Measurements from ENCODE around the gene KSR1. TPM values are rescaled to one million over a fixed set of nuclear protein-coding genes. Genes with fewer than 3 reads are reported as not detected.

Gene KSR1
- total RNA-seq, 1 experiment from 2014 or later: 88.9 TPM

GRCh38 chr17:27575912-27576252 lies 119.6 kb downstream of the KSR1 start:
- H3K4me3 Mint-ChIP-seq (ENCODE audit: unreplicated experiment): no peak overlapping the region
- Histone ChIP-seq H3K36me3 (ENCODE audit: control insufficient read depth, insufficient read depth, low read length) (no peaks in the 10 kb centered on the region), H3K4me3 (ENCODE audit: low read depth, low read length) (no peak overlapping the region), H3K27me3 (replicated peaks; ENCODE audit: control insufficient read depth, insufficient read depth, low read length) (no peaks in the 10 kb centered on the region), H3K9me3 (no peaks in the 10 kb centered on the region), H3K4me1 (peaks cover 81% of the 10 kb centered on the region)
- TSS peak; percentile 48 for BruUV-seq (replicated peaks)
- CTCF ChIA-PET: interaction anchor here (1.0 to 1.7 kb wide), 6 partner anchors 9 to 120 kb away, joined by 3 to 7 read pairs (median 4); partner anchors contain the start of gene KSR1
- POLR2A ChIA-PET: no interaction called here
- H3K9me3 Mint-ChIP-seq (ENCODE audit: unreplicated experiment): no peaks in the 10 kb centered on the region
- H3K36me3 Mint-ChIP-seq (ENCODE audit: insufficient read depth, unreplicated experiment): peaks cover 10% of the 10 kb centered on the region
- H3K27me3 Mint-ChIP-seq (ENCODE audit: insufficient read depth, unreplicated experiment): no peaks in the 10 kb centered on the region
- peaks cover 70% of the 10 kb centered on the region for H3K4me1 Mint-ChIP-seq (ENCODE audit: low read depth, unreplicated experiment)
- TF ChIP-seq CTCF (IDR thresholded peaks at IDR 0.05; ENCODE audit: insufficient read depth in 1 of 2, low read depth in 1 of 2, low read length in 1 of 2, severe bottlenecking in 1 of 2, unreplicated experiment in 1 of 2): no peak
- intact Hi-C loops (cut with micrococcal nuclease; ENCODE audit: unreplicated experiment): no loop called here
- no peak for DNase-seq
- H3K27ac Mint-ChIP-seq (ENCODE audit: unreplicated experiment): peak overlapping the region; percentile 89

GRCh38 chr17:27576477-27577083 lies 120.3 kb downstream of the KSR1 start:
- H3K4me1 Mint-ChIP-seq (ENCODE audit: low read depth, unreplicated experiment): peaks cover 63% of the 10 kb centered on the region
- intact Hi-C loops (cut with micrococcal nuclease; ENCODE audit: unreplicated experiment): no loop called here

More at GRCh38 chr17:27576477-27577083, 120.3 kb downstream of the KSR1 start:
- peak overlapping the region; percentile 25 for H3K4me3 Mint-ChIP-seq (ENCODE audit: unreplicated experiment)
- no peaks in the 10 kb centered on the region for H3K9me3 ChIP-seq
- ChIA-PET POLR2A (interaction anchor here (0.5 kb wide), 1 partner anchor 135 kb away, joined by 5 read pairs; no protein-coding TSS in a partner anchor), CTCF (interaction anchor here (0.7 to 2.8 kb wide), 11 partner anchors 10 to 121 kb away, joined by 3 to 17 read pairs (median 4); partner anchors contain the start of gene KSR1)
- H3K4me1 ChIP-seq: peaks cover 74% of the 10 kb centered on the region
- H3K36me3 ChIP-seq (ENCODE audit: control insufficient read depth, insufficient read depth, low read length): no peaks in the 10 kb centered on the region
- peak; percentile 74 to 87 for DNase-seq
- no peak overlapping the region for H3K4me3 ChIP-seq (ENCODE audit: low read depth, low read length)
- no TSS peak for BruUV-seq (replicated peaks)
- no peak for TF ChIP-seq CTCF (IDR thresholded peaks at IDR 0.05; ENCODE audit: insufficient read depth in 1 of 2, low read depth in 1 of 2, low read length in 1 of 2, severe bottlenecking in 1 of 2, unreplicated experiment in 1 of 2)
- peak overlapping the region; percentile 89 for H3K27ac Mint-ChIP-seq (ENCODE audit: unreplicated experiment)
- H3K36me3 Mint-ChIP-seq (ENCODE audit: insufficient read depth, unreplicated experiment): peaks cover 15% of the 10 kb centered on the region
- H3K9me3 Mint-ChIP-seq (ENCODE audit: unreplicated experiment): no peaks in the 10 kb centered on the region
- no peaks in the 10 kb centered on the region for H3K27me3 ChIP-seq (replicated peaks; ENCODE audit: control insufficient read depth, insufficient read depth, low read length)
- H3K27me3 Mint-ChIP-seq (ENCODE audit: insufficient read depth, unreplicated experiment): no peaks in the 10 kb centered on the region

All from Caco-2 (cell line).